Glutamatergic neuron (in vitro differentiated cells): Measurements from ENCODE around the gene PAX7. TPM values are rescaled to one million over a fixed set of nuclear protein-coding genes. Genes with fewer than 3 reads are reported as not detected.
A peak's percentile ranks its signal among the peaks of the same experiment; 100 is the strongest.
"Not testable (repeated sequence)": the region's sequence is repeated elsewhere in the genome, so short reads cannot be mapped to it uniquely, and the experiment has no call there.

Source experiments
- DNase-seq: peaks from one replicate; pipeline ENCODE4 v3.0.0; 2022
- H3K27ac Mint-ChIP-seq: one replicate; pipeline ENCODE4 v1.8.0; 2020; ENCODE audit warnings: mild to moderate bottlenecking, mixed read lengths, inconsistent platforms; ENCODE audit not compliant: unreplicated experiment
- H3K27me3 Mint-ChIP-seq: one replicate; pipeline ENCODE4 v1.8.0; 2020; ENCODE audit warnings: mild to moderate bottlenecking, moderate library complexity, mixed read lengths, inconsistent platforms; ENCODE audit not compliant: unreplicated experiment
- H3K36me3 Mint-ChIP-seq: one replicate; pipeline ENCODE4 v1.8.0; 2020; ENCODE audit warnings: mild to moderate bottlenecking, mixed read lengths, inconsistent platforms; ENCODE audit not compliant: unreplicated experiment
- H3K4me1 Mint-ChIP-seq: one replicate; pipeline ENCODE4 v1.8.0; 2020; ENCODE audit warnings: mild to moderate bottlenecking, low read depth, mixed read lengths, inconsistent platforms; ENCODE audit not compliant: unreplicated experiment
- H3K4me3 Mint-ChIP-seq: one replicate; pipeline ENCODE4 v1.8.0; 2020; ENCODE audit warnings: mild to moderate bottlenecking, mixed read lengths, inconsistent platforms; ENCODE audit not compliant: unreplicated experiment
- H3K9me3 Mint-ChIP-seq: one replicate; pipeline ENCODE4 v1.8.0; 2020; ENCODE audit warnings: mild to moderate bottlenecking, moderate library complexity, mixed read lengths, inconsistent platforms; ENCODE audit not compliant: unreplicated experiment
- total RNA-seq: library from RNA; stranded (reverse); fragmentation: NEBNext Ultra II Directional; extraction: Animal tissue kit (Norgen Biotek cat#: 25700); gene quantifications from one replicate; pipeline ENCODE4 v1.2.1, GENCODE V29; 2021; ENCODE audit not compliant: unreplicated experiment
- TF ChIP-seq, protein P1 (sequence below): fragments of 200-600 bp; sonication (generic); IDR thresholded peaks from one replicate; pipeline ENCODE4 v1.5.0; 2021; ENCODE audit not compliant: partially characterized antibody, unreplicated experiment

Gene PAX7
- total RNA-seq, 1 donor from 2014 or later, result 0.07 TPM

DNA sequence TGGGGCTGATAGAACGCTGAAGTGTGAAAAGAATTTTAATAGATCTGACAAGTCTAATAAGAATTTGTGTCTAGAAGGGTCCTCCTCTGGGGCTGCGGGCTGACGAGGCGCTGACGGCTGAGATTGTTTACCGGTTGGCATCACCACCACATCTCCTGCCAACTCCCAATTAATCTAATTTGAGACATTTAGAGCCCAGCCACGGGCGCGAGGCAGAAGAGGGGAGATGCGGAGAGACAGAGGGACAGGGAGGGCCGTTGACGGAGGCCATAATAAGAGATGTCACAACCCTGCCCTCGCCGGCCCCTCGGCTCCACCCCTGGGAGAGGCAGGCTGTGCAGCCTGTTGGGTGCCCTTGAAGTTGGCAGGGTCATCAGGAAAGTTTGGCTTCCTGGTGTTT lies 109.3 kb downstream of the PAX7 start:
- DNase-seq, result no peak
- Mint-ChIP-seq H3K4me3 (no peak overlapping the region), H3K27me3 (peaks cover 5% of the 10 kb centered on the region), H3K27ac (no peak overlapping the region), H3K36me3 (peaks cover 4% of the 10 kb centered on the region), H3K4me1 (no peaks in the 10 kb centered on the region), H3K9me3 (peaks cover 8% of the 10 kb centered on the region)
- TF ChIP-seq, protein P1, sequence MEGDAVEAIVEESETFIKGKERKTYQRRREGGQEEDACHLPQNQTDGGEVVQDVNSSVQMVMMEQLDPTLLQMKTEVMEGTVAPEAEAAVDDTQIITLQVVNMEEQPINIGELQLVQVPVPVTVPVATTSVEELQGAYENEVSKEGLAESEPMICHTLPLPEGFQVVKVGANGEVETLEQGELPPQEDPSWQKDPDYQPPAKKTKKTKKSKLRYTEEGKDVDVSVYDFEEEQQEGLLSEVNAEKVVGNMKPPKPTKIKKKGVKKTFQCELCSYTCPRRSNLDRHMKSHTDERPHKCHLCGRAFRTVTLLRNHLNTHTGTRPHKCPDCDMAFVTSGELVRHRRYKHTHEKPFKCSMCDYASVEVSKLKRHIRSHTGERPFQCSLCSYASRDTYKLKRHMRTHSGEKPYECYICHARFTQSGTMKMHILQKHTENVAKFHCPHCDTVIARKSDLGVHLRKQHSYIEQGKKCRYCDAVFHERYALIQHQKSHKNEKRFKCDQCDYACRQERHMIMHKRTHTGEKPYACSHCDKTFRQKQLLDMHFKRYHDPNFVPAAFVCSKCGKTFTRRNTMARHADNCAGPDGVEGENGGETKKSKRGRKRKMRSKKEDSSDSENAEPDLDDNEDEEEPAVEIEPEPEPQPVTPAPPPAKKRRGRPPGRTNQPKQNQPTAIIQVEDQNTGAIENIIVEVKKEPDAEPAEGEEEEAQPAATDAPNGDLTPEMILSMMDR, result no peak

DNA sequence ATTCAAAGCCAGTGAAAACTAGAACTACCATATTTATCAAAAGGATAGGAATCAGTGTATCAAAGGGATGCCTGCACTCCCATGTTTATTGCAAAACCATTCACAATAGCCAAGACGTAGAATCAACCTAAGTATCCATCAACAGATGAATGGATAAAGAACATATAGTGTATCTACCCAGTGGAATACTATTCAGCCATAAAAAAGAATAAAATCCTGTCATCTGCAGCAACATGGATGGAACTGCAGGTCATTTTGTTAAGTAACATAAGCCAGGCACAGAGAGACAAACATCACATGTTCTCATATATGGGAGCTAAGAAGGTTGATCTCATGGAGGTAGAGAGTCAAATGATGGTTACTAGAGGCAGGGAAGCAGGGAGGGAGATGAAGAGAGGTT lies 110.0 kb downstream of the PAX7 start:
- Mint-ChIP-seq H3K9me3 (peaks cover 8% of the 10 kb centered on the region), H3K27me3 (peaks cover 5% of the 10 kb centered on the region), H3K36me3 (peaks cover 4% of the 10 kb centered on the region), H3K27ac (no peak overlapping the region), H3K4me1 (no peaks in the 10 kb centered on the region), H3K4me3 (no peak overlapping the region)
- no peak for DNase-seq
- TF ChIP-seq, protein P1, result no peak

DNA sequence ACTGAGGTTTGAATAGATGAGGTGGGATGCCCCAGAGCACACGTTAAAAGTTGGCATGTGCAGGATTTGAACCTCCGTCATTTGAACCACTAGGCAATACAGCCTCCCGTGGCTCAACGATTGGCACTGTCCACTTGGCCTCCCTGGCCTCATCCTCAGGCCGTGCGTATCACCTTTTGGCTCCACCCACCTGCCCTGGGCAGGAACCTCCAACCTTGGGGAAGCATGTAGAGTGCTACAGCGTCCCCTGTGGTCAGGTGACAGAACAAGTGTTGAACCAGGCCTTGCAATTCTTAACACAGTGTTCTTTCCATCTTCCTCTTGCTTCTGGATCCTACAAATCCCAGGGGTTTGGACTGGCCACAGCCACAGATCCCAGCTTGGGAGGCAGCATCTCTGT lies 112.6 kb downstream of the PAX7 start:
- DNase-seq, result no peak
- peaks cover 5% of the 10 kb centered on the region for H3K27me3 Mint-ChIP-seq
- no peaks in the 10 kb centered on the region for H3K4me1 Mint-ChIP-seq
- TF ChIP-seq, protein P1, result no peak
- no peak overlapping the region for H3K4me3 Mint-ChIP-seq
- H3K27ac Mint-ChIP-seq, result no peak overlapping the region
- H3K9me3 Mint-ChIP-seq, result peaks cover 3% of the 10 kb centered on the region
- H3K36me3 Mint-ChIP-seq, result peaks cover 4% of the 10 kb centered on the region

GRCh38 chr1:18744381-18744780 lies 113.7 kb downstream of the PAX7 start:
- Mint-ChIP-seq H3K27ac (peak overlapping the region; percentile 13), H3K4me3 (peak overlapping the region; percentile 22)
- H3K36me3 Mint-ChIP-seq, H3K4me1 Mint-ChIP-seq, H3K27me3 Mint-ChIP-seq, H3K9me3 Mint-ChIP-seq, DNase-seq: not testable (repeated sequence)

- no peak for DNase-seq
Observed at GRCh38 chr1:18746981-18747380, 116.3 kb downstream of the PAX7 start.

More at GRCh38 chr1:18746981-18747380, 116.3 kb downstream of the PAX7 start:
- H3K36me3 Mint-ChIP-seq, result peaks cover 4% of the 10 kb centered on the region
- no peak overlapping the region for H3K27ac Mint-ChIP-seq
- TF ChIP-seq, protein P1, result no peak
- peaks cover 11% of the 10 kb centered on the region for H3K27me3 Mint-ChIP-seq
- H3K4me3 Mint-ChIP-seq, result no peak overlapping the region
- H3K9me3 Mint-ChIP-seq, result peaks cover 4% of the 10 kb centered on the region
- no peaks in the 10 kb centered on the region for H3K4me1 Mint-ChIP-seq
